Activated CD4-positive, alpha-beta T cell treated with anti-CD3 and anti-CD28 coated beads, Interleukin-2, Interleukin-6, amounts not matched to agents 100 ng/mL and 50 ng/mL, durations not matched to agents 16 hours and 8 hours (primary cell): ENCODE measurements around the gene LCTL.
"Not testable (repeated sequence)": the region's sequence is repeated elsewhere in the genome, so short reads cannot be mapped to it uniquely, and the experiment has no call there.

Experiments
- DNase-seq: peaks from one replicate; pipeline ENCODE4 v3.0.0-alpha.2; 2020

Gene LCTL

GRCh38 chr15:66564136-66565041 lies 1.4 kb downstream of the LCTL start:
- no peak for DNase-seq

GRCh38 chr15:66563566-66564110 lies 2.2 kb downstream of the LCTL start:
- DNase-seq = no peak

DNA sequence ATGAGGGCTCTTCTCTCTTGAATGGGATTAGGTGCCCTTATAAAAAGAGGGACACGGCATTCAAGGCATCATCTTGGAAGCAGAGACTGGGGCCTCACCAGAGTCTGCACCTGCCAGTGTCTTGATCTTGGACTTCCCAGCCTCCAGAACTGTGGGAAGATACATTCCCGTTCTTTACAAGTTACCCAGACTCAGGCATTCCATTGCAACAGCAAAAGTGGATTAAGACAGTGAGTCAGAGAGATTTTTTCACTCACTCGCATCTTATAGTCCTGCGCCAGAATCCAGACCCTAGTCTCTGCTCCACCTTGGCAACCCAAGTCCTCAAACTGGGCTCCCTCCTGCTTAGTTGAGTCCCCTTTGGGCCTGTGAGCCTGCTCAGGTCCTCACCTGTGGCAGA lies 2.7 kb downstream of the LCTL start:
- DNase-seq = no peak

- no peak for DNase-seq
These were observed 4.8 kb downstream of the LCTL start for GRCh38 chr15:66560856-66561525.

GRCh38 chr15:66558271-66558670 lies 7.5 kb downstream of the LCTL start:
- no peak for DNase-seq

GRCh38 chr15:66555685-66556084 lies 10.1 kb downstream of the LCTL start:
- no peak for DNase-seq

- no peak for DNase-seq
These were observed 20.5 kb downstream of the LCTL start for GRCh38 chr15:66545255-66545654.

DNA sequence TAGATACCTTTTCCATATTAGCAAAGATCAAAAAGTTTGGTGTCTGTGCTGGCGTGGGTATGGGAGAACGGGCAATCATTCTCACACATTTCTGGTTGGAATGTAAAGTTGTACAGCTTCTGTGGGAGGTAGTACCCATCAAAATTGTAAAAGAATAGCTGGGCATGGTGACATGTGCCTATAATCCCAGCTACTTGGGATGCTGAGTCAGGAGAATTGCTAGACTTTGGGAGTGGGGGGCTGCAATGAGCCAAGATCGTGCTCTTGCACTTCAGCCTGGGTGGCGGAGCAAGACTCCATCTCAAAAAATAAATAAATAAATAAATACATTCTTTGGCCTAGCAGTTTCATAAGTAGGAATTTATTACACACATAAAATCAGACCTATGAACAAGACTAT lies 22.9 kb downstream of the LCTL start:
- DNase-seq = no peak

GRCh38 chr15:66535056-66535455 lies 30.7 kb downstream of the LCTL start:
- no peak for DNase-seq

DNA sequence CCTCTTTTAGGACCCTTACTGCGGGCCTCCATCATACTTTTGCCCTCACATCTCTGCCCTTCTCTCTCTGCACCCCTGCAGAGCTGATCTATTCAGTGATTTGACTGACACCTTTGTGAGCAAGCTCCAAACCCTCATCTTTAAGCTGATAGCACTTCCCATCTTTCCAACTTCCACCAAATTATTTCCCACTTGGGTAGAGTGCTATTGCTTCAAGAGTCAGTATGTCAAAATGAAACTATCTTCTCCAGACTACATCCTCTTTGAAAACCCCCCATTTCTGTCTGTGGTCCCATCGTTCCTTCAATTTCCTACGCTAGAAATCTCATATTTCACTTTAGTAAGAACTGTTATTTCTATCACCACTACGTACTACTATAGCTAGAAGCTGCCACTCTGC lies 41.0 kb downstream of the LCTL start:
- DNase-seq = no peak

DNA sequence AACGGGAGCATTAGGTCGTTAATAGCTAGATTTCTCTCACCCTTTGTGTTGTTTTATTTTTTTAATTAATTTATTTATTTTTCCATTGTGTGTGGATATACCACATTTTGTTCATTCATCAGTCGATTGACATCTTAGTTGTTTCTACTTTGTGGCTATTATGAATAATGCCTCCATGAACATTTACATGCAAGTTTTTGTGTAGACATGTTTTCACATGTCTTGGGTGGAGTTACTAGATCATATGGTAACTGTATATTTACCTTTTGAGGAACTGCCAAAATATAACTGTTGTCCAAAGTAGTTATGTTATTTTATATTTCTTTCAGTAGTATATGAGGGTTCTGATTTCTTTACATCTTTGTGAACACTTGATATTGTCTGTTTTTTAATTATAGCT lies 41.9 kb downstream of the LCTL start:
- no peak for DNase-seq

DNA sequence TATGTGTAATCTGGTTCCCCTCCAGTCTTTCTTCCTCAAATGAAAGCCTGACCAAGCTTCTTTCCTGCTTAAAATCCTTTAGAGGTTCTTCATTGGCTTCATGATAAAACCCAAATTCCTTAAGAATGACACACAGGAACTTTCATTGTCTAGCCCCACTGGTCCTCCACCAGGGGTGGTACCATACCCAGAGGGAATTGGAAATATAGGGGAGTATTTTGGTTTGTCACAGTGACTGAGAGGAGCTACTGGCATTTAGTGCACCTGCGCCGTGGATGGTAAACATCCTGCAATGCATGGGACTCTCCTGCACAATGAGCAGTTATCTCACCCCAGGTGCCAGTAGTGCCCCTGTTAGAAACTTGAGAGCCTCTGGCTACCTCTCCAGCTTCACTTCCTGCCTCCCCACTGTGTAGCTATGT lies 49.9 kb downstream of the LCTL start:
- DNase-seq = no peak

DNA sequence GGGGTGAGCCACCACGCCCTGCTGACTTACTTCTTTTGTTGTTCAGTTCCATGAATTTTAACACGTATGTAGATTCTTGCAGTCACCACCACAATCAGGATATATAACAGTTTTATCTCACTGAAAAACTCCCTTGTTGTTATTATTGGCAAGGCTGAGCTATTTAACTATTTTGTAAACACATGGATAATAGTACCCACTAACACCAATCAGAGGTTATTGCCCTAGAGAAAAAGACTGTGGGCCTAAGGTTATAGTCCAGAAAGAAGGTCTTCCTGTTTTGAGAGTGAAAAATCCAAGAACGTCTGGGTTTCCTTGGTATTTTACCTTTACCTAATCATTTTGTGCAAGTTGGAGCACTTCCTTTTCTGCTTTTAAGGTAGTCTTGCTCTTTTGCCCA lies 51.2 kb downstream of the LCTL start:
- DNase-seq = no peak

GRCh38 chr15:66508293-66508883 lies 57.4 kb downstream of the LCTL start:
- no peak for DNase-seq

- DNase-seq = no peak
These were observed 60.0 kb downstream of the LCTL start for GRCh38 chr15:66505818-66506217.

- DNase-seq = no peak
These were observed 60.4 kb downstream of the LCTL start for GRCh38 chr15:66505430-66505811.

DNA sequence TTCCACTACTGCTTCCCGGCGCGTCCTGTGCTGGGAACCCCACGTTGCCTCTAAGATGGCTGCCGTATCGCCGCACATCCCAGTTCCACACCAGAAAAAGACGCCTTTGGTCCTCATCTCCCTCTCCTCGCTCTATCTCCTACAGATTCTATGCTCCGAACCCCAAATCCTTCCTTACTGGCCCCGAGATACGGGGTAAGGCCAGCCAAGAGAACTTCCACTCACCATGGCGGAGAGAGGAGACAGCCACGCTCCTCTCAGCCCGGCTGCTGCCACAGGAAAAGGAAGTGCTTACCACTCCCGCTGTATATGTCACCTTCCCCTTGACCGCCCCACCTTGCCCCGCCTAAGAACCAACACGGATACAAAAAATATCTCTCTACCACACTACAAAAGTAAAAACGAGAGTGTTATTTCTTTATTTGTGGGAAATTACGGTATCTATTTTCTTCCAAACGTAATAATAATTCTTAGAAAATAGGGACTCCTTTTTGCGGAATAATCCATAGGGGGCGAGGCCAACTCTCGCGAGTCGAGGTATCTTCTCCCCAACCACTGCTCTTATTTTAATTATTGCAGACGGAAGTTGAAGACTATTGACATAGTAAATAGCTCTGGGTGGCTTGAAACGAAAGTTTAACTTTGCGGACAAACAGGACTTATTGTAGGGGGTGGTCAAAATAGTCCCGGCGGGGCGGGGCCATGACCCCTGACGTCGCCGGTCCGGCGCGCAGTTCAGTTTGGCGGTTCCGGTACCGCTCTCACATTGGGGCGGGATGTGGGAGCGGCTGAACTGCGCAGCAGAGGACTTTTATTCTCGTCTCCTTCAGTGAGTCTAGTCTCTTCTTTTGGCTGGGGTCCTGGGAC lies 61.0 kb downstream of the LCTL start, which contains the start of the genes RPL4 and ZWILCH:
TSS of gene RPL4 (minus strand) at position 293 of the 867 bp plus-strand sequence. CDS start at position 228, 65 bp downstream.
TSS of gene ZWILCH (plus strand) at position 764 of the 867 bp plus-strand sequence. CDS start at position 777, 13 bp downstream.
- peak; percentile 89 for DNase-seq

GRCh38 chr15:66503780-66504562 lies 61.8 kb downstream of the LCTL start:
- DNase-seq = peak; percentile 21

DNA sequence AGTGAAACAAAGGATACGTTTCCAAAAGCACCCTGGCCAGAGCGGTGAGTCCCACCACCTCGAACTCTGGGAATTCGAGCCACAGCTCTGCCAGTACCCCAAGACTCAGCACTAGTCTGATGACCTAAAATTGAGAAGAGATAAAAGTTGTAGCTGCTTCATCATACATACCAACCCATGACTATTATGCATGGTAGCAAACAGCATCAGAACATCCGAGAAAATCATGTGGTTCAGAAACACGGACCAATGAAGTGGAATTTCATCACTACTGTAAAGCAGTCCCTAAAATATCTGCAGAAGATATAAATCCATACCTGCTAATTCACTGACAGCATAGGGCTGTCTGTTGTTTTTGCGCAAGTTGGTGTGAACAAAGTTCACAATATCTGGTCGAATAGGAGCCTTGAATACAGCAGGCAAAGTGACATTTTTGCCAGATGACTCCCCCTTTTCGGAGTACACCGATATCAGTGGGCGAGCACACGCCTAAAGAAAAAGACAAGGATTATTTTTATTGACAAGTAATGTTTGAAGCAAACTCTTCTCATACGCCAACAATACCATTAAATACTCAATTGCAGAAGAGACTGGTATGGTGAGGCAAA lies 62.7 kb downstream of the LCTL start:
- peak; percentile 14 for DNase-seq

- DNase-seq = peak; percentile 13
These were observed 63.3 kb downstream of the LCTL start for GRCh38 chr15:66502491-66502890.

DNA sequence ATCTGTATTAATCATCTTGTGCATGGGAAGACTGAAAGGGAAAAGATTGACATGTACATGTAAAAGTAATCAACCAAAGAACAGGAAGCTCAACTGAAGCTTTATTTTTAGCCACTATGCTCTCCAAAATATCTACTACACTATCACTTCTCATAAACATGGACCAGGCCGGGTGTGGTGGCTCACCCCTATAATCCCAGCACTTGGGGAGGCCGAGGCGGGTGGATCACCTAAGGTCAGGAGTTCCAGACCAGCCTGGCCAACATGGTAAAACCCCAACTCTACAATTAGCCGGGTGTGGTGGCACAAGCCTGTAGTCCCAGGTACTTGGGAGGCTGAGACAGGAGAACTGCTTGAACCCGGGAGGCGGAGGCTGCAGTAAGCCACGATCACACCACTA lies 65.5 kb downstream of the LCTL start:
- DNase-seq = not testable (repeated sequence)
